Measurements from ENCODE around the gene AP1S1.

- TF ChIP-seq POLR2AphosphoS5 (IDR thresholded peaks at IDR 0.05; ENCODE audit: low read depth, low read length) (no peak), POLR2A (IDR thresholded peaks at IDR 0.05; ENCODE audit: low read depth, low read length) (no peak), TAF1 (IDR thresholded peaks at IDR 0.05; ENCODE audit: low read depth, low read length) (no peak), POU2F2 (IDR thresholded peaks at IDR 0.05; ENCODE audit: low read depth, low read length) (no peak), SPI1 (IDR thresholded peaks at IDR 0.05; ENCODE audit: low read depth, low read length) (no peak), PAX5 (IDR thresholded peaks at IDR 0.05; ENCODE audit: insufficient read depth, low read length, severe bottlenecking) (no peak)
Measured at GRCh38 chr7:101179117-101179516, 24.8 kb downstream of the AP1S1 start.

All from GM12891 (cell line).